Measurements from ENCODE around the gene LRFN2. TPM values are rescaled to one million over a fixed set of nuclear protein-coding genes. Genes with fewer than 3 reads are reported as not detected.

The LRFN2 gene
- total and polyA plus RNA-seq, 2 of the 8 experiments (the other 6 are each of a cell fraction or from before 2014, with no cell fraction given): 2.3 TPM

GRCh38 chr6:40577672-40578071 is 9.5 kb downstream of the LRFN2 start:
- peaks cover 0 to 9% (median 2%) of the 10 kb centered on the region in 4 experiments; a peak in 4 of 7 replicates for H3K4me1 ChIP-seq (replicated peaks in 1 of 4; ENCODE audit: control insufficient read depth in 3 of 4, insufficient read depth in 4 of 4, low read length in 3 of 4)
- no peaks in the 10 kb centered on the region for H3K36me3 ChIP-seq (ENCODE audit: control insufficient read depth in 2 of 4, insufficient read depth in 4 of 4, low read length in 3 of 4)
- no peak overlapping the region for H2BK12ac ChIP-seq (ENCODE audit: low read depth, low read length)
- ChIA-PET CTCF (ENCODE audit: partially characterized antibody) (interaction anchor here (1.1 to 11.1 kb wide), 9 partner anchors 8 to 247 kb away, joined by 3 to 136 read pairs (median 4); partner anchors contain the start of gene LRFN2), POLR2A (ENCODE audit: partially characterized antibody) (no interaction called here)
- no peak overlapping the region for H3K4ac ChIP-seq (replicated peaks; ENCODE audit: insufficient read length, low read depth, low read length)
- 93% methylated on average over 2 of the region's 4 CpGs; no CpG with 5 or more reads in 1 of the 2 experiments for WGBS, 2 experiments (ENCODE audit: extremely low coverage in 1 of 2, insufficient coverage in 1 of 2, insufficient read length in 1 of 2, insufficient replicate concordance in 2 of 2, low coverage in 1 of 2, low lambda C conversion rate in 2 of 2, missing lambda C conversion rate in 1 of 2)
- H2BK120ac ChIP-seq (replicated peaks; ENCODE audit: low read depth, low read length): no peak overlapping the region
- no peaks in the 10 kb centered on the region for H3K79me2 ChIP-seq (ENCODE audit: control insufficient read depth in 1 of 2, insufficient read depth in 2 of 2, low read length in 2 of 2)
- H3K27ac ChIP-seq (ENCODE audit: low read depth, low read length): no peak overlapping the region
- no peak overlapping the region for H3K56ac ChIP-seq (replicated peaks; ENCODE audit: insufficient read length, low read depth, low read length)
- no peak overlapping the region for H3K4me3 ChIP-seq (ENCODE audit: extremely low read depth in 1 of 4, insufficient read depth in 2 of 4, low read depth in 3 of 4, low read length in 4 of 4)
- DNase-seq (ENCODE audit: low read depth in 1 of 2, low spot score in 2 of 2) (no peak), FAIRE-seq (no peak)
- H3K79me1 ChIP-seq (ENCODE audit: low read depth, low read length): no peaks in the 10 kb centered on the region
- H3K14ac ChIP-seq (ENCODE audit: insufficient read length): no peak overlapping the region
- no peaks in the 10 kb centered on the region for H3K27me3 ChIP-seq (replicated peaks in 1 of 4; ENCODE audit: control insufficient read depth in 3 of 4, extremely low read depth in 1 of 4, insufficient read depth in 3 of 4, low read length in 3 of 4)
- no peak overlapping the region for H4K91ac ChIP-seq (replicated peaks; ENCODE audit: insufficient read length, low read length)
- H4K20me1 ChIP-seq (replicated peaks in 1 of 2; ENCODE audit: control insufficient read depth in 1 of 2, insufficient read depth in 2 of 2, low read length in 2 of 2): no peaks in the 10 kb centered on the region
- H3K4me2 ChIP-seq (ENCODE audit: insufficient read depth in 1 of 2, low read depth in 2 of 2, low read length in 2 of 2): no peak overlapping the region
- H3K23ac ChIP-seq (ENCODE audit: insufficient read length): no peak overlapping the region
- no peak overlapping the region for H2BK20ac ChIP-seq (ENCODE audit: low read length)
- no peak overlapping the region for H2BK15ac ChIP-seq (ENCODE audit: low read length)
- H4K8ac ChIP-seq (ENCODE audit: extremely low read depth, insufficient read depth, low read length): no peak overlapping the region
- TF ChIP-seq BRCA1 (IDR thresholded peaks at IDR 0.05; ENCODE audit: low read depth, low read length) (no peak), RAD21 (IDR thresholded peaks at IDR 0.05 in 1 of 2, conservative IDR thresholded peaks at IDR 0.05 in 1 of 2; ENCODE audit: low read depth in 2 of 2, low read length in 2 of 2) (peak; percentile 9 to 41; a peak in 1 of 4 replicates), CTCF (IDR thresholded peaks at IDR 0.05; ENCODE audit: control extremely low read depth in 1 of 3, insufficient read depth in 1 of 3, low read depth in 1 of 3, low read length in 3 of 3) (peak in 2 of 3 experiments; percentile 31 to 32; a peak in 2 of 4 replicates), ATF2 (IDR thresholded peaks at IDR 0.05; ENCODE audit: low read length) (no peak)
- no peak overlapping the region for H2AFZ ChIP-seq (ENCODE audit: low read length)
- no peaks in the 10 kb centered on the region for H3K9me3 ChIP-seq (ENCODE audit: insufficient read depth in 2 of 2, low read depth in 1 of 2, low read length in 1 of 2)
- H2BK5ac ChIP-seq (ENCODE audit: low read depth, low read length): no peak overlapping the region
- no peak overlapping the region for H3K9ac ChIP-seq (replicated peaks in 1 of 4; ENCODE audit: extremely low read depth in 1 of 4, low read depth in 3 of 4, low read length in 3 of 4)
- no peak overlapping the region for H2AK5ac ChIP-seq (ENCODE audit: low read depth, low read length)
- H3K23me2 ChIP-seq (ENCODE audit: low read depth, low read length): no peaks in the 10 kb centered on the region
- no peak overlapping the region for H3K18ac ChIP-seq (ENCODE audit: extremely low read depth, low read length)
- H4K5ac ChIP-seq (ENCODE audit: insufficient read length, low read depth, low read length): no peak overlapping the region

Data from H1 (cell line).